HepG2 (cell line): Measurements from ENCODE around the gene C9orf50. TPM values are rescaled to one million over a fixed set of nuclear protein-coding genes. Genes with fewer than 3 reads are reported as not detected.

ENCODE experiments used
- ATAC-seq: fragments of 200-7000 bp; cut with Tn5 transposase; 3 replicates; pipeline ENCODE4 v1.9.1; 2020; ENCODE audit warnings: mild to moderate bottlenecking, moderate library complexity
- BruUV-seq: library from RNA; stranded (reverse); fragments of 400-500 nt; replicated peaks from 2 replicates; lab custom pipeline; 2021; lab: Mats Ljungman, UMichigan
- CTCF ChIA-PET: fragments of 300-600 bp; formaldehyde crosslinking; extraction: SDS; loops from one replicate; lab custom pipeline; 2021; ENCODE audit warnings: low total read pairs, inconsistent platforms, low intra/inter-chr PET ratio; lab: Yijun Ruan, JAX
- POLR2A ChIA-PET: fragments of 350-600 bp; sonication (Branson Sonifier 250); formaldehyde crosslinking; loops from one replicate; lab custom pipeline; 2020; ENCODE audit warnings: antibody characterized with exemption, inconsistent platforms; lab: Yijun Ruan, JAX
- DNase-seq: peaks from one replicate; pipeline ENCODE4 v3.0.0-alpha.2; 2015; ENCODE audit warnings: low spot score
- FAIRE-seq: peaks from 3 replicates; lab custom pipeline; 2011; peaks lifted over from hg19 to GRCh38; lab: Jason Lieb, UNC
- H2AFZ ChIP-seq: one replicate; pipeline ENCODE4 v1.6.1; 2011; ENCODE audit warnings: low read length, inconsistent platforms
- H3K27ac ChIP-seq: fragments of 300-600 bp; 3 replicates; pipeline ENCODE4 v1.8.0; 2011; ENCODE audit warnings: mixed run types, mild to moderate bottlenecking, mixed read lengths, low read length, inconsistent platforms; ENCODE audit not compliant: insufficient read depth; ENCODE audit errors: extremely low read length
- H3K27me3 ChIP-seq, 2 experiments: fragments of 200-600 bp in 1 of 2; 2 replicates in 1 of 2; 3 replicates in 1 of 2; pipeline versions ENCODE4 v1.6.0 to v1.8.0; 2011; ENCODE audit warnings: low read length in 2 of 2, mild to moderate bottlenecking in 2 of 2, moderate library complexity in 2 of 2, inconsistent platforms in 1 of 2; ENCODE audit not compliant: insufficient read depth in 2 of 2, control insufficient read depth in 1 of 2
- H3K36me3 ChIP-seq, 2 experiments: fragments of 200-600 bp in 1 of 2; replicated peaks in 1 of 2; 2 replicates in 1 of 2; 3 replicates in 1 of 2; pipeline versions ENCODE4 v1.5.1 to v1.8.0; 2011; ENCODE audit warnings: low read length in 2 of 2, inconsistent platforms in 1 of 2; ENCODE audit not compliant: insufficient read depth in 2 of 2, control insufficient read depth in 1 of 2
- H3K4me1 ChIP-seq: 2 replicates; pipeline ENCODE4 v1.5.1; 2012; ENCODE audit warnings: low read length, inconsistent platforms; ENCODE audit not compliant: insufficient read depth
- H3K4me2 ChIP-seq: 2 replicates; pipeline ENCODE4 v1.6.0; 2011; ENCODE audit warnings: low read depth, low read length, inconsistent platforms
- H3K4me3 ChIP-seq, 3 experiments: fragments of 200-600 bp in 1 of 3; sonication (generic), shearing (Covaris generic) in 1 of 3; replicated peaks in 1 of 3; 2 replicates each; pipeline ENCODE4 v1.5.1; 2011 to 2016; ENCODE audit warnings: low read length in 3 of 3, inconsistent platforms in 2 of 3, low read depth in 2 of 3, mild to moderate bottlenecking in 2 of 3, control low read depth in 1 of 3, mixed read lengths in 1 of 3; ENCODE audit not compliant: insufficient read depth in 1 of 3
- H3K79me2 ChIP-seq: one replicate; pipeline ENCODE4 v1.6.1; 2011; ENCODE audit warnings: low read length, inconsistent platforms; ENCODE audit not compliant: insufficient read depth
- H3K9ac ChIP-seq: 2 replicates; pipeline ENCODE4 v1.6.0; 2011; ENCODE audit warnings: mild to moderate bottlenecking, low read depth, low read length, inconsistent platforms; ENCODE audit not compliant: insufficient read depth
- H3K9me3 ChIP-seq: 2 replicates; pipeline ENCODE4 v1.5.1; 2012; ENCODE audit warnings: mild to moderate bottlenecking, low read length
- H4K20me1 ChIP-seq: 2 replicates; pipeline ENCODE4 v1.6.0; 2011; ENCODE audit warnings: inconsistent platforms, mild to moderate bottlenecking, low read length, moderate library complexity; ENCODE audit not compliant: insufficient read depth
- AKAP8 ChIP-seq: sonication (generic); formaldehyde crosslinking; IDR thresholded peaks from 2 replicates; pipeline ENCODE4 v1.5.1; 2020; ENCODE audit warnings: mild to moderate bottlenecking, missing genetic modification reagents
- FOXK2 ChIP-seq: fragments of 450-650 bp; IDR thresholded peaks from 2 replicates; pipeline ENCODE4 v1.6.1; 2016
- HIVEP1 ChIP-seq: sonication (generic); formaldehyde crosslinking; IDR thresholded peaks from 2 replicates; pipeline ENCODE4 v1.4.0; 2020; ENCODE audit warnings: mild to moderate bottlenecking, missing genetic modification reagents
- NR2C2 ChIP-seq: sonication (generic); formaldehyde crosslinking; IDR thresholded peaks from 2 replicates; pipeline ENCODE4 v1.4.0; 2020; ENCODE audit warnings: missing genetic modification reagents, mild to moderate bottlenecking, moderate library complexity, borderline replicate concordance
- NR2F6 ChIP-seq, 2 experiments: IDR thresholded peaks; 2 replicates each; pipeline ENCODE4 v1.6.1; 2016; ENCODE audit warnings: antibody characterized with exemption in 1 of 2, mild to moderate bottlenecking in 1 of 2
- PCBP1 ChIP-seq: fragments of 200-400 bp; formaldehyde crosslinking; IDR thresholded peaks from 2 replicates; pipeline ENCODE4 v1.6.1; 2017; ENCODE audit warnings: mild to moderate bottlenecking, low read depth, low read length, borderline replicate concordance
- PHF8 ChIP-seq: sonication (generic); formaldehyde crosslinking; IDR thresholded peaks from 2 replicates; pipeline ENCODE4 v1.5.0; 2020; ENCODE audit warnings: missing genetic modification reagents
- PITX1 ChIP-seq: sonication (generic); formaldehyde crosslinking; IDR thresholded peaks from 2 replicates; pipeline ENCODE4 v1.5.1; 2020; ENCODE audit warnings: mild to moderate bottlenecking, missing genetic modification reagents
- PRMT3 ChIP-seq: sonication (generic); formaldehyde crosslinking; IDR thresholded peaks from 2 replicates; pipeline ENCODE4 v1.8.1; 2022; ENCODE audit warnings: low read depth, mild to moderate bottlenecking, moderate library complexity, missing genetic modification reagents, borderline replicate concordance
- PRPF4 ChIP-seq: fragments of 200-400 bp; formaldehyde crosslinking; IDR thresholded peaks from 2 replicates; pipeline ENCODE4 v1.6.1; 2016; ENCODE audit warnings: low read length, low read depth; ENCODE audit not compliant: poor library complexity, severe bottlenecking
- SNAPC5 ChIP-seq: sonication (generic); formaldehyde crosslinking; IDR thresholded peaks from 2 replicates; pipeline ENCODE4 v1.8.1; 2023; ENCODE audit warnings: mild to moderate bottlenecking, missing genetic modification reagents, borderline replicate concordance
- ZBTB42 ChIP-seq: sonication (generic); formaldehyde crosslinking; IDR thresholded peaks from 2 replicates; pipeline ENCODE4 v1.5.0; 2020; ENCODE audit warnings: mild to moderate bottlenecking, missing genetic modification reagents
- ZNF280B ChIP-seq: sonication (generic); formaldehyde crosslinking; IDR thresholded peaks from 2 replicates; pipeline ENCODE4 v1.5.0; 2020; ENCODE audit warnings: missing genetic modification reagents, mild to moderate bottlenecking, borderline replicate concordance
- ZNF547 ChIP-seq: sonication (generic); formaldehyde crosslinking; IDR thresholded peaks from 2 replicates; pipeline ENCODE4 v1.5.1; 2020; ENCODE audit warnings: mild to moderate bottlenecking, missing genetic modification reagents
- ZNF569 ChIP-seq: sonication (generic); formaldehyde crosslinking; IDR thresholded peaks from 2 replicates; pipeline ENCODE4 v1.5.0; 2020; ENCODE audit warnings: mild to moderate bottlenecking, missing genetic modification reagents, moderate library complexity, borderline replicate concordance
- ZNF7 ChIP-seq: IDR thresholded peaks from 2 replicates; pipeline ENCODE4 v1.6.1; 2016; ENCODE audit warnings: missing biosample characterization, missing genetic modification reagents
- WGBS: methylation state at CpG from one replicate; pipeline ENCODE4 v1.1.6; 2017; ENCODE audit warnings: low lambda C conversion rate; 5-methylcytosine and 5-hydroxymethylcytosine counted together
- in situ Hi-C: cut with HindIII; loops from 2 replicates; pipeline ENCODE4 v1.10.0; 2017; ENCODE audit warnings: low pct_unique_long_range_greater_than_20kb; ENCODE audit not compliant: extremely low pct_ligation_motif_present
- intact Hi-C: fragments of 100-400 bp; cut with micrococcal nuclease; formaldehyde crosslinking; loops from one replicate; pipeline ENCODE4 v1.10.0; 2022; ENCODE audit not compliant: unreplicated experiment
- polyA plus RNA-seq, 8 experiments: library from polyadenylated mRNA; depleted of rRNA in 3 of 8; stranded (reverse) in 7 of 8; unstranded in 1 of 8; fragments of >200 nt; fragmentation: Illumina TruSeq in 4 of 8; extraction: Trizol in 4 of 8; gene quantifications; 2 replicates each; pipeline versions ENCODE4 v1.2.1 to v1.2.3, GENCODE V29; 2011 to 2016; ENCODE audit warnings: low read depth in 4 of 8, missing spikeins in 1 of 8, mixed read lengths in 1 of 8; ENCODE audit not compliant: insufficient read depth in 1 of 8
- total RNA-seq, 5 experiments: library from RNA; depleted of rRNA; stranded (reverse); fragments of >200 nt; fragmentation: Illumina TruSeq; extraction: Trizol; gene quantifications; 2 replicates each; pipeline ENCODE4 v1.2.3, GENCODE V29; 2016; ENCODE audit warnings: low read depth in 1 of 5

The C9orf50 gene
- total and polyA plus RNA-seq, 2 of the 13 experiments (the other 11 are each of a cell fraction or from before 2014, with no cell fraction given) = not detected

GRCh38 chr9:129666575-129666974 lies 45.7 kb upstream of the C9orf50 start:
- H3K79me2 ChIP-seq = no peaks in the 10 kb centered on the region
- H3K4me1 ChIP-seq = no peaks in the 10 kb centered on the region
- ATAC-seq = no peak
- no peak overlapping the region; a peak in 1 of 6 replicates for H3K4me3 ChIP-seq
- no peaks in the 10 kb centered on the region for H3K36me3 ChIP-seq
- no peak for DNase-seq
- peaks cover 18 to 60% of the 10 kb centered on the region in 2 experiments for H3K27me3 ChIP-seq
- POLR2A ChIA-PET = no interaction called here
- no peak overlapping the region for H3K9ac ChIP-seq
- no TSS peak for BruUV-seq
- CTCF ChIA-PET = no interaction called here
- H4K20me1 ChIP-seq = no peaks in the 10 kb centered on the region
- intact Hi-C loops = no loop called here
- TF ChIP-seq NR2F6 (IDR thresholded peaks at IDR 0.05) (peak; percentile 40; the same call in 1 of the 2 replicates), NR2F6 (CRISPR knock-in tag; IDR thresholded peaks at IDR 0.05) (no peak), ZNF7 (CRISPR knock-in tag) (no peak), HIVEP1 (CRISPR knock-in tag) (no peak)
- TF ChIP-seq, all 625 proteins: peak for 1
- H3K27ac ChIP-seq = no peak overlapping the region
- in situ Hi-C loops = no loop called here
- no peak overlapping the region for H2AFZ ChIP-seq
- no peaks in the 10 kb centered on the region for H3K9me3 ChIP-seq
- 11% methylated on average over 10 of the region's 13 CpGs for WGBS
- no peak for FAIRE-seq
- no peak overlapping the region for H3K4me2 ChIP-seq

GRCh38 chr9:129665814-129666520 lies 45.1 kb upstream of the C9orf50 start:
- H3K36me3 ChIP-seq = no peaks in the 10 kb centered on the region
- peaks cover 17 to 55% of the 10 kb centered on the region in 2 experiments for H3K27me3 ChIP-seq
- no peak for DNase-seq
- H3K4me2 ChIP-seq = no peak overlapping the region
- H2AFZ ChIP-seq = no peak overlapping the region
- FAIRE-seq = no peak
- in situ Hi-C loops (no loop called here), intact Hi-C loops (no loop called here)
- no peaks in the 10 kb centered on the region for H3K9me3 ChIP-seq
- H3K9ac ChIP-seq = no peak overlapping the region
- no peak for ATAC-seq
- WGBS = 48% methylated on average over 7 of the region's 88 CpGs
- no peak overlapping the region for H3K27ac ChIP-seq
- H4K20me1 ChIP-seq = no peaks in the 10 kb centered on the region
- peak overlapping the region in 1 of 3 experiments; percentile 4; a peak in 1 of 6 replicates for H3K4me3 ChIP-seq
- no peaks in the 10 kb centered on the region for H3K79me2 ChIP-seq
- CTCF ChIA-PET = no interaction called here
- no peaks in the 10 kb centered on the region for H3K4me1 ChIP-seq
- POLR2A ChIA-PET = no interaction called here
- no TSS peak for BruUV-seq
- no peak for TF ChIP-seq ZNF547 (CRISPR knock-in tag)
- TF ChIP-seq ZBTB42 (CRISPR knock-in tag) = no peak
- no peak for TF ChIP-seq PHF8 (CRISPR knock-in tag)
- no peak for TF ChIP-seq ZNF280B
- no peak for TF ChIP-seq ZNF569
- TF ChIP-seq FOXK2 = no peak
- no peak for TF ChIP-seq PCBP1
- no peak for TF ChIP-seq SNAPC5 (CRISPR knock-in tag)
- no peak for TF ChIP-seq PRPF4
- TF ChIP-seq NR2C2 (CRISPR knock-in tag) = no peak
- TF ChIP-seq AKAP8 (CRISPR knock-in tag) = no peak
- no peak for TF ChIP-seq PRMT3
- TF ChIP-seq PITX1 (CRISPR knock-in tag) = no peak
